Stimulated activated CD8-positive, alpha-beta memory T cell treated with anti-CD3 and anti-CD28 coated beads, Interleukin-4, amount 100 ng/mL, for 24 hours (primary cell): Measurements from ENCODE around the gene PTPRN2.

Source experiments
- DNase-seq: peaks from one replicate; pipeline ENCODE4 v3.0.0-alpha.2; 2020; ENCODE audit warnings: low read depth

The PTPRN2 gene

GRCh38 chr7:158252081-158252836 is 335.4 kb downstream of the PTPRN2 start:
- no peak for DNase-seq

DNA sequence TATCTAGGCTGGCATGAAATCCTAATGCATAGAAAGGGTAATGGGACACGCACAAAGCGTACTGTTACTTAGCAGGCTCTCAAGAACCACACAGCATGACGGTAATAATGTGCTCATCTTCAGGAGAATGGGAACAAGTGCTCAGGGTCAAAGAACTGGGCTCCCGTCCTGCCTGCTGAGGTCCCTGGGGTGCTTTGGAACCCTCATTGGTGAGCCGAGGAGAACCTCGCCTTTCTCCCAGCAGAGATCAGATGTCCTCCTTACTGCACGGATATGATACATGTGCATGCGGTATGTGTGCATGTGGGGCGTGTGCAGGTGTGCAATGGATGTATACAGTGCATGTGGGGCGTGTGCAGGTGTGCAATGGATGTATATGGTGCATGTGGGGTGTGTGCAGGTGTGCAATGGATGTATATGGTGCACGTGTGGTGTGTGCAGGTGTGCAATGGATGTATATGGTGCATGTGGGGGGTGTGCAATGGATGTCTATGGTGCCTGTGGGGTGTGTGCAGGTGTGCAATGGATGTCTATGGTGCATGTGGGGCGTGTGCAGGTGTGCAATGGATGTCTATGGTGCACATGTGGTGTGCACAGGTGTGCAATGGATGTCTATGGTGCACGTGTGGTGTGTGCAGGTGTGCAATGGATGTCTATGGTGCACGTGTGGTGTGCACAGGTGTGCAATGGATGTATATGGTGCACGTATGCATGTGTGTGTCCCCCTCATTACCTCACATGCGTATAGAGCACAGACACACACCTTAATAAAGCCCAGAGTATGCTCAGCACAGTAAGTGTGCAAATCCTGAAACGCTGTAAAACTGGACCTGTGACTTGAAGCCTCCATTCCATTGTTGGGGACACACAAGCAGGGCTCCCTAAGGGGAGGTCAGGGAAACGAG is 336.3 kb downstream of the PTPRN2 start:
- no peak for DNase-seq

GRCh38 chr7:158249692-158250091 is 337.9 kb downstream of the PTPRN2 start:
- no peak for DNase-seq

- DNase-seq, result no peak
Measured at GRCh38 chr7:158248816-158249215, 338.8 kb downstream of the PTPRN2 start.

GRCh38 chr7:158247758-158248487 is 339.7 kb downstream of the PTPRN2 start:
- no peak for DNase-seq

GRCh38 chr7:158246960-158247673 is 340.5 kb downstream of the PTPRN2 start:
- DNase-seq, result no peak

DNA sequence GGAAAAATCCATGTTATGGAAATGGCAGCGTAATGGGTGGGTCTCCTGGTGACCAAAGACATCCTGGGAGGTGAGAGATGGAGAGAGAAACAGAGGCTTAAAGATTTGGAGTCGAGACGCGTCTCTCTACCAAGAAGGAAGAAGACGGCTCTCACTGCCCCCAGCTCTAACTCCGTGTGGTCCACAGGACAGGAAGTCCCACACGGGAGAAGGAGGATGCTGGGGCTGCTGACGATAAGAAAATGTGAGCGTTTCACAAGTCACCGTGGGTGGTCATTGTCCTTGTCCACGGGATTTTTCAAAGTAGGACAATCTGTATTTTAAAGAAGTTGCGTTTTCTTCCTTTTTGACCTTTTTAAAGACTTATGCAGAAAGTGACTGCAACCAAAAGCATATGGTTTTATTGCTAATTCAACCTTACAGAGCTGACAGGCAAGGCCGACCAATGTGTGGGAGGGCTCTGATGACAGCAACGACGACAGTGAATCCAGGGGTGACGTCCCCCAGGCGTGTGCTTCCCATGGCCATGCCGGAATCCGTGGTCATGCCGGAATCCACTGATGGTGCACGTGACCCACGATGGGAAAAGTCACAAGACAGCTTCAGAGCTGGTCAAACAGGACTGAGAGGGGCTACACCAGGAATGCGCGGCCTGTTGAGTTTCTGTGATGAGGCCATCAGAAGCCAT is 341.2 kb downstream of the PTPRN2 start:
- no peak for DNase-seq

- DNase-seq, result no peak
Measured at GRCh38 chr7:158245724-158246041, 341.9 kb downstream of the PTPRN2 start.

GRCh38 chr7:158244873-158245723 is 342.5 kb downstream of the PTPRN2 start:
- DNase-seq, result no peak

DNA sequence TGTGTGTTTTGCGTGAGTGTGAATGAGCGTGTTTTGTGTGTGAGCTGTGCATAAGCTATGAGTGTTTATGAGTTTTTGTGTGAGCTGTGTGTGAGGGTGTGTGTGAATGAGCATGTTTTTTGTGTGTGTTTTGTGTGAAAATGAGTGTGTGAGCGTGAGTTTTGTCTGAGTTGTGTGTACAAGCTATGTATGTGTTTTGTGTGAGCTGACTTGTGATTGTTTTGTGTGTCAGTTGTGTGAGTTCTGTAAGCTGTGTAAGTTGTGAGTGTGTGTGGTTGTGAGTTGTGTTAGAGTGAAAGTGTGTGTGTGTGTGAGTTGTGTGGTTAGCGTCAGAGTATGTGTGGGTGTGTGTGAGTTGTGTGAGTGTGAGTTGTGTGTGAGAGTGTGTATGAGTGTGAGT is 343.2 kb downstream of the PTPRN2 start:
- DNase-seq, result no peak

DNA sequence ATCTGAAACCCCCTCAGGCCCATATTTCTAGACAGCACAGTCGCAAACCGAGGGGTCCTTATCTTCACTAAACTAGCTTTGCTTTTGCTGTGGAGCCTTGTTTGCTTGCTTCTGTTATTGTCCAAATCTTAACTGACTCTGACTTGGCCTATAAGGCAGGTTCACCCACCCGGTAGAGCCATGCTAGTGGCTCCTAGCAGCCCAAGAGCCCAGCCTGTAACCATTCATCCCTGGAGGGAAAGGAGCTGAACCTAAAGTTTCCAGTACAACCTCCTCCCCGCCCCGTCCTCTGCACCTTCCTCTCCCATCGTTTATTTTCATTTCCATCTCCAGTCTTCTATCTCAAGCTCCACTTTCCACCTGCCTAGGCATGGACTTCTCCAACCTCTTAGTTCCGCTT is 345.7 kb downstream of the PTPRN2 start:
- DNase-seq, result no peak

GRCh38 chr7:158240801-158241200 is 346.8 kb downstream of the PTPRN2 start:
- no peak for DNase-seq

DNA sequence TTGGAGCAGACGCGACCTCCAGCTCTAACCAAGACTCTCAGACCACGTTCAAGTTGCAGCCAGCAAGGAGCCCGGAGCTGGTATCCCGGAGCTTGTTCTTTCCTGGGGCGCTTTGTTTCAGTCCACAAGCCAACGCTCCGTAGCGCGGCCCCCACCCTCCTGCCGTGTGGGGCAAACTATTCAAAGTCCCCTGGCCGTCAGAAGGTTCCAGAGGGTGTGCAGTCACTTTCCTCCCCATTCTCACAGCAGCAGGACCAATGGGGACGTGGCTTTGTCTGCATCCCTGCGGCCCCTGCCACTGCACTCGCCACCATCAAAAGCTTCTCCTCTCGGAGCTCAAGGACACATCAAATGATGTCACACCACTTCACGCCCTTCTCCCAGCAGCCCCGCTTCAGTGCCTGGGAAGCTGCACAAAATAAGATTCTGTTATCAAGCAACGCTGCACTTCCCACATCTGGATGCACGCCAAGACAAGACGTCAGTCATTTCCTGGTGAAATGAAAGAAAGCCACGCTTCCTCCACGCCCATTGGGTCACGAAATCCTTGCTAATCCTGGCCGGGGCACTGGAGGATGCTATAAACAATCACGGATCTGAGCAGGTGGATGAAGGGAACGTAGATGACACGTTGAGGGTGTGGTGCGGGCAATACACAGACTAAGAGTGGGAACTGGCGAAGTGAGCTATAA is 348.2 kb downstream of the PTPRN2 start:
- DNase-seq, result no peak

DNA sequence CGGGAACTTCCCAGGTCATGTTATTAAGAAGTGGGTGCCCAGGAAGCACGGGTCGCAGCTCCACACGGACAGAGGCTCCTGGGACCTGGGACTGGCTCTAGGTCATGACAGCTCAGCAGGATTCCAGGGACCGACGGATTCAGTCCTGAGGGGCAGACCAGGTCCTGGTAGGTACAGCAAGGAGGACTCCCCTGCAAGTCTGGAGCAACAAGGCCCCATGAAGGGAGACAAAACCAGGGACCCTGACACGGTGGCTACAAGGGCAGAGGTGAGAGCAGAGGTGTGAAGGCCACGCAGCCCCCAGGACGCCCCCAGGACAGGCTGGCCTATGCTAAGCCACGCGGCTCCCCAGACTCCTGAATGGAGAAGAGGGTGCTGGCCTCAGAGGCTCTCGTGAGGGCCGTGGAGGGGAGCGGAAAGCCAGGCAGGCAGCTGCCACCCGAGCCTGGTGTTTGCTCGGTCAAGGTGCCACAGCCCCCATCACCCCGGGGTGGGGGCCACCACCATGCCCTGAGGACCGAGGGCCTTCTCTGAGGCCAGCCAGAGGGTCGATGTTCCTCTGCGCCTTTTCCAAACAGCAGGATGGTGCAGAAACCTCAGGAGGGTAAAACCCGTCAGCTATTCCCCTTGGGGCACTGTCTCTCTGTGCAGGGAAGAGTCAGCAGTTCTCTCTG is 348.9 kb downstream of the PTPRN2 start:
- DNase-seq, result no peak

DNA sequence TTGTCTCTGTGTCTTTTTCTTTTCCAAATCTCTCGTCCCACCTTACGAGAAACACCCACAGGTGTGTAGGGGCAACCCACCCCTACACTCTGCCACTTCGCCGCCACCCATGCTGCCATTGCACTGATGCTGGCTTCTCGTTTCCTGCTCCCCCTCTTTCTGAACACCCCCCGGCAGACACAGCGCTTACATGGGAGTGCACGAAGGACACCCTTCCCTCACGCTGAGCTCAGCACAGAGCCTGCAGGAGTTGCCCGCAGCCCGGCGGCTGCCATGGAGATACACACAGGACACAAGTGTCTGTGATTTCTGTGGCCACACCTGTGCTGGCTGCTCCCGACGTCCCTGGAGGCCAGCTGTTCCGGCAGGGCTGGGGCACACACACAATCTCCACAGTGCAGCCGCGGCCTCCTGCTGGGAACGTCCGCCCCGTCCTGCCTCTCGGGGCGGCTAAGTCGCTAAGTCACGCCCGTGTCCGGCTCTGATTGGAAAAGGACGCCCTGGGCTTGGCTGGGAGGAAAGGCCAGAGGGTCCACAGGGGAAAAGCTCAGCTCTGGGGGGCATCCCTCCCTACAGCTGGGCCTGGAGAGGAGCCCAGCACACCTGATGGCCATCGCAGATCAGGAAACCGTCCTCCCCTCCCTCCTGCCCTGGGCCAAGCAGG is 349.8 kb downstream of the PTPRN2 start:
- DNase-seq, result no peak

DNA sequence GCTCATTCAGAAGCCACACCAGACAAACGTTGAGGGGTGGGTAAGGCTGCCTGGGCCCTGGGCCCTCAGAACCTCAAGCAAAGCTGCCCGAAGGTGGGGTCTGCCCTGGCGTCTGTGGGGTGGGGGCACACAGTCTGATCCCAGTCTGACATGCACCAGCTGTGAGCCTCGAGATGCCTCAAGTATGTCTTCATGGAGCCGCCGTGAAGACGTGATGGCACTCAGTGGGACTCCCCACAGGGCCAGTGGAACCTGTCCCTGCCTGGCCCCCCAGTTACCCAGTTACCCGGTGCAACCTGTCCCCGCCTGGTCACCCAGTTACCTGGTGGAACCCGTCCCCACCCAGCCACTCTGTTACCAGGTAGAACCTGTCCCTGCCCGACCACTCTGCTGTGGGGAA is 351.2 kb downstream of the PTPRN2 start:
- no peak for DNase-seq

- no peak for DNase-seq
Measured at GRCh38 chr7:158235862-158236261, 351.8 kb downstream of the PTPRN2 start.

GRCh38 chr7:158229945-158230344 is 357.7 kb downstream of the PTPRN2 start:
- DNase-seq, result no peak

- DNase-seq, result no peak
Measured at GRCh38 chr7:158228986-158229385, 358.6 kb downstream of the PTPRN2 start.
